ENCODE data around the gene GTSF1L. TPM values are rescaled to one million over a fixed set of nuclear protein-coding genes. Genes with fewer than 3 reads are reported as not detected.

Gene GTSF1L
- total RNA-seq, 1 experiment from 2014 or later, result not detected

DNA sequence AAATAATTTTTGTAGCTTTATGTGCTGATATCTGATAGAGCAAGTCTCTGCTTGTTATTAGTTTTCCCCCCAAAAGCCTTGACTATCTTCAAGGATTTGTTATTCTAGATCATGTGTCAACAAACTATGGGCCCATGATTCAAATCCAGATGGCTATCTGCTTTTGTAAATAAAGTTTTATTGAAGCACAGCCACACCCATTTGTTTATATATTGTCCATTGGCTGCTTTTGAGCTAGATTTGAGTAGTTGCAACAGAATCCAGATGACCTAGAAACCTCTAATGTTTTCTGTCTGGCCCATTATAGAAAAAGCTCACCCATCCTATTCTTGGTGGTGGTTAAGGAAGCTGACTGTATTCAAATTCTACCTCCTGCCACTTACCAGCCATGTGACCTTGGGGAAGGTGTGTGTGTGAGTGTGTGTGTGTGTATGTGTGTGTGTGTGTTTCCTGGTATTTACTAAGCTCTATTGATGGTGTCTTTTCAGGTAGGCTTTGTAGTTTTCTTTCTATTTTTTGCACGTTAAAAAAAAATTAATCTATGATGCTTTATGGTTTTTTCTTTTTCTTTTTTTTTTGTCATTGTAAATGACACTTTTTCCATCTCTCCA lies 1.3 kb upstream of the GTSF1L start:
- Histone ChIP-seq H2BK120ac (ENCODE audit: low read depth, low read length, poor library complexity, severe bottlenecking) (no peak overlapping the region), H2AK5ac (ENCODE audit: insufficient read length, low read length) (no peak overlapping the region), H2BK12ac (ENCODE audit: insufficient read length, low read depth, low read length) (no peak overlapping the region), H3T11ph (ENCODE audit: low read length) (no peak overlapping the region), H2AFZ (ENCODE audit: low read length) (no peak overlapping the region), H3K9me3 (ENCODE audit: control insufficient read depth, low read depth, low read length) (no peaks in the 10 kb centered on the region), H2BK15ac (ENCODE audit: low read depth, low read length) (no peak overlapping the region), H3K27me3 (ENCODE audit: insufficient read depth, low read length) (no peaks in the 10 kb centered on the region), H4K8ac (replicated peaks; ENCODE audit: insufficient read length, low read depth, low read length) (no peak overlapping the region), H3K56ac (ENCODE audit: insufficient read length, low read depth, low read length) (no peak overlapping the region), H3K18ac (ENCODE audit: insufficient read length, low read depth, low read length) (no peak overlapping the region), H3K14ac (ENCODE audit: insufficient read depth, low read length) (no peak overlapping the region), H4K91ac (ENCODE audit: insufficient read length, low read depth, low read length) (no peak overlapping the region), H3K23ac (ENCODE audit: insufficient read length, low read depth, low read length) (no peak overlapping the region), H2BK20ac (ENCODE audit: low read depth, low read length, poor library complexity, severe bottlenecking) (no peak overlapping the region), H3K4me2 (ENCODE audit: insufficient read depth, insufficient read length, low read length) (no peak overlapping the region), H3K4ac (ENCODE audit: low read depth, low read length) (no peak overlapping the region), H3K4me1 (ENCODE audit: insufficient read depth, low read length) (no peaks in the 10 kb centered on the region; the same call in 1 of the 2 replicates), H3K9ac (ENCODE audit: extremely low read depth, insufficient read length, low read length) (no peak overlapping the region), H4K5ac (ENCODE audit: insufficient read length, low read depth, low read length) (no peak overlapping the region), H3K79me1 (ENCODE audit: insufficient read depth, low read depth, low read length, poor library complexity, severe bottlenecking) (no peaks in the 10 kb centered on the region), H3K23me2 (ENCODE audit: insufficient read length, low read depth, low read length, poor library complexity, severe bottlenecking) (no peaks in the 10 kb centered on the region), H2BK5ac (ENCODE audit: insufficient read length, low read length) (no peak overlapping the region), H3K79me2 (ENCODE audit: insufficient read depth, low read length) (no peaks in the 10 kb centered on the region), H3K27ac (ENCODE audit: insufficient read length, low read depth, low read length) (no peak overlapping the region), H4K20me1 (ENCODE audit: control insufficient read depth, insufficient read depth, insufficient read length) (no peaks in the 10 kb centered on the region)
- H3K27ac Mint-ChIP-seq, result no peak overlapping the region
- H3K27me3 Mint-ChIP-seq (ENCODE audit: low read depth), result peaks cover 2% of the 10 kb centered on the region
- H3K36me3 Mint-ChIP-seq (ENCODE audit: insufficient read depth in 1 of 3, low read depth in 3 of 3), result no peaks in the 10 kb centered on the region
- no CpG with 5 or more reads among the region's 1 CpG for WGBS (ENCODE audit: extremely low coverage, insufficient read length, low lambda C conversion rate)
- TF ChIP-seq, protein P1, sequence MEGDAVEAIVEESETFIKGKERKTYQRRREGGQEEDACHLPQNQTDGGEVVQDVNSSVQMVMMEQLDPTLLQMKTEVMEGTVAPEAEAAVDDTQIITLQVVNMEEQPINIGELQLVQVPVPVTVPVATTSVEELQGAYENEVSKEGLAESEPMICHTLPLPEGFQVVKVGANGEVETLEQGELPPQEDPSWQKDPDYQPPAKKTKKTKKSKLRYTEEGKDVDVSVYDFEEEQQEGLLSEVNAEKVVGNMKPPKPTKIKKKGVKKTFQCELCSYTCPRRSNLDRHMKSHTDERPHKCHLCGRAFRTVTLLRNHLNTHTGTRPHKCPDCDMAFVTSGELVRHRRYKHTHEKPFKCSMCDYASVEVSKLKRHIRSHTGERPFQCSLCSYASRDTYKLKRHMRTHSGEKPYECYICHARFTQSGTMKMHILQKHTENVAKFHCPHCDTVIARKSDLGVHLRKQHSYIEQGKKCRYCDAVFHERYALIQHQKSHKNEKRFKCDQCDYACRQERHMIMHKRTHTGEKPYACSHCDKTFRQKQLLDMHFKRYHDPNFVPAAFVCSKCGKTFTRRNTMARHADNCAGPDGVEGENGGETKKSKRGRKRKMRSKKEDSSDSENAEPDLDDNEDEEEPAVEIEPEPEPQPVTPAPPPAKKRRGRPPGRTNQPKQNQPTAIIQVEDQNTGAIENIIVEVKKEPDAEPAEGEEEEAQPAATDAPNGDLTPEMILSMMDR (conservative IDR thresholded peaks at IDR 0.05), result no peak
- H3K4me1 Mint-ChIP-seq, result peaks cover 8% of the 10 kb centered on the region in 2 experiments
- no peaks in the 10 kb centered on the region for H3K9me3 Mint-ChIP-seq
- no peak overlapping the region for H3K4me3 Mint-ChIP-seq
- DNase-seq, result no peak
